ENCODE results near the gene ETS1.

ETS1 gene

GRCh38 chr11:128472128-128473089 is 114.9 kb downstream of the ETS1 start:
- DNase-seq (ENCODE audit: insufficient read length, low spot score) (no peak), FAIRE-seq (no peak)
- no peak for TF ChIP-seq CTCF (IDR thresholded peaks at IDR 0.05; ENCODE audit: insufficient read depth, missing control alignments)

GRCh38 chr11:128471138-128471661 is 116.2 kb downstream of the ETS1 start:
- DNase-seq (ENCODE audit: insufficient read length, low spot score) (no peak), FAIRE-seq (no peak)
- no peak for TF ChIP-seq CTCF (IDR thresholded peaks at IDR 0.05; ENCODE audit: insufficient read depth, missing control alignments)

GRCh38 chr11:128470081-128470480 is 117.3 kb downstream of the ETS1 start:
- FAIRE-seq, result no peak
- TF ChIP-seq CTCF (IDR thresholded peaks at IDR 0.05; ENCODE audit: insufficient read depth, missing control alignments), result no peak

DNA sequence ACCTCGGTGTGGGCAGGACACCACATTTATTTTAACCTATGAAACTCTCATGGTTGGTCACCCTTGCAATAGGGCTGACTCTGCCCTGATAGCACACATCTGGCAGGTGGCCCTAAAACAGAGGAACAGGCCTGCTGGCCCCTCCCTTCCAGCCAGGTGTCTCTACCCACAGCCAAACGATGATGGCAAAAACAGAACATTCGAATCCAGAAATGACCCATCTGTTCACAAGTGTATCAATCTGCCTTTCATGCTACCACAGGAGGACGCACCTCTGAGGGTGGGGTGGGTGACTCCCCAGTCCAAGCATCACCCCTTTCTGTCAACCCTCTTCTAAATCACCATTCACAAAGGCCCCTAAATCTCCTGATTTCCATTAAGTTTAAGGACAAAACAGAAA is 118.1 kb downstream of the ETS1 start:
- FAIRE-seq (no peak), DNase-seq (ENCODE audit: insufficient read length, low spot score) (no peak)
- TF ChIP-seq CTCF (IDR thresholded peaks at IDR 0.05; ENCODE audit: insufficient read depth, missing control alignments), result no peak

More at GRCh38 chr11:128470081-128470480, 117.3 kb downstream of the ETS1 start:
- DNase-seq (ENCODE audit: insufficient read length, low spot score), result no peak

GRCh38 chr11:128468111-128468510 is 119.2 kb downstream of the ETS1 start:
- DNase-seq (ENCODE audit: insufficient read length, low spot score) (no peak), FAIRE-seq (no peak)
- TF ChIP-seq CTCF (IDR thresholded peaks at IDR 0.05; ENCODE audit: insufficient read depth, missing control alignments), result no peak

GRCh38 chr11:128467610-128468041 is 119.7 kb downstream of the ETS1 start:
- FAIRE-seq (no peak), DNase-seq (ENCODE audit: insufficient read length, low spot score) (no peak)
- no peak for TF ChIP-seq CTCF (IDR thresholded peaks at IDR 0.05; ENCODE audit: insufficient read depth, missing control alignments)

DNA sequence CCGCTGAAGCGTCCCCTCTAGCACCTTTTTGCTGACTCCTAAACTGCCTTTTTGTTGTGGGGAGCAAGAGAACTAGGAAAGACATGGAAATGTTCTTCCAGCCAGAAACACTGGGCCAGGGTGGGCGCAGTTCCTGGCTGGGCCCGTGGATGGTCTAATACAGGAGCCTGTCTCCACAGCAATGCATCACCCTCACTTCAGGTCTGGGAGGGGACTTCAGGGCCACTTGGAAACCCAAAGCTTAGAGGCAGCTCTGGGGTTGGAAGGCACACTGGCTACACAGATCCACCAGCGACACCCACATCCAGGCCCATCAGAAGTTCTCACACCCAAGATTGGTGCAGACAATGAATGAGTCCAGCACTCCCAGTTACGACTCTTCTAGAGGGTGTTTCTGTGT is 120.3 kb downstream of the ETS1 start:
- no peak for FAIRE-seq
- no peak for DNase-seq (ENCODE audit: insufficient read length, low spot score)
- TF ChIP-seq CTCF (IDR thresholded peaks at IDR 0.05; ENCODE audit: insufficient read depth, missing control alignments), result no peak
